ENCODE results near the gene PINK1.

PINK1 gene

GRCh38 chr1:20611652-20612051 is 21.6 kb upstream of the PINK1 start:
- FAIRE-seq: no peak

- no peak for FAIRE-seq
These were observed 21.0 kb upstream of the PINK1 start for GRCh38 chr1:20612221-20612746.

GRCh38 chr1:20614131-20614579 is 19.1 kb upstream of the PINK1 start:
- no peak for FAIRE-seq

GRCh38 chr1:20615946-20616846 is 17.1 kb upstream of the PINK1 start:
- no peak for FAIRE-seq

GRCh38 chr1:20616847-20617487 is 16.3 kb upstream of the PINK1 start:
- FAIRE-seq: no peak

- no peak for FAIRE-seq
These were observed 14.7 kb upstream of the PINK1 start for GRCh38 chr1:20618550-20618949.

- FAIRE-seq: no peak
These were observed 13.3 kb upstream of the PINK1 start for GRCh38 chr1:20619999-20620398.

- FAIRE-seq: no peak
These were observed 12.2 kb upstream of the PINK1 start for GRCh38 chr1:20621012-20621411.

GRCh38 chr1:20624709-20625108 is 8.5 kb upstream of the PINK1 start:
- FAIRE-seq: no peak

GRCh38 chr1:20625176-20626097 is 7.8 kb upstream of the PINK1 start:
- no peak for FAIRE-seq

GRCh38 chr1:20626098-20626427 is 7.2 kb upstream of the PINK1 start:
- no peak for FAIRE-seq

- FAIRE-seq: no peak
These were observed 6.7 kb upstream of the PINK1 start for GRCh38 chr1:20626524-20626923.

- FAIRE-seq: no peak
These were observed 2.5 kb upstream of the PINK1 start for GRCh38 chr1:20630729-20631128.

GRCh38 chr1:20632386-20632785 is 872 bp upstream of the PINK1 start:
- no peak for FAIRE-seq

- FAIRE-seq: no peak
These were observed 871 bp downstream of the PINK1 start for GRCh38 chr1:20634065-20634593.

GRCh38 chr1:20634594-20635084 is 1.4 kb downstream of the PINK1 start:
- no peak for FAIRE-seq

- FAIRE-seq: no peak
These were observed 3.6 kb downstream of the PINK1 start for GRCh38 chr1:20636785-20637347.

- FAIRE-seq: peak; percentile 67
These were observed 6.9 kb downstream of the PINK1 start for GRCh38 chr1:20640183-20640597.

- FAIRE-seq: no peak
These were observed 8.7 kb downstream of the PINK1 start for GRCh38 chr1:20641975-20642374.

- no peak for FAIRE-seq
These were observed 9.8 kb downstream of the PINK1 start for GRCh38 chr1:20643080-20643479.

- no peak for FAIRE-seq
These were observed 11.2 kb downstream of the PINK1 start for GRCh38 chr1:20644416-20644815.

- FAIRE-seq: no peak
These were observed 12.2 kb downstream of the PINK1 start for GRCh38 chr1:20645414-20645813.

Measured in G401.6 (cell line).